CMK (cell line): ENCODE measurements around the gene DEFB132.
"Not testable (repeated sequence)": the region's sequence is repeated elsewhere in the genome, so short reads cannot be mapped to it uniquely, and the experiment has no call there.

ENCODE experiments used
- DNase-seq: peaks from one replicate; pipeline ENCODE4 v3.0.0-alpha.2; 2010; ENCODE audit warnings: low read depth

Gene DEFB132, protein sequence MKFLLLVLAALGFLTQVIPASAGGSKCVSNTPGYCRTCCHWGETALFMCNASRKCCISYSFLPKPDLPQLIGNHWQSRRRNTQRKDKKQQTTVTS

DNA sequence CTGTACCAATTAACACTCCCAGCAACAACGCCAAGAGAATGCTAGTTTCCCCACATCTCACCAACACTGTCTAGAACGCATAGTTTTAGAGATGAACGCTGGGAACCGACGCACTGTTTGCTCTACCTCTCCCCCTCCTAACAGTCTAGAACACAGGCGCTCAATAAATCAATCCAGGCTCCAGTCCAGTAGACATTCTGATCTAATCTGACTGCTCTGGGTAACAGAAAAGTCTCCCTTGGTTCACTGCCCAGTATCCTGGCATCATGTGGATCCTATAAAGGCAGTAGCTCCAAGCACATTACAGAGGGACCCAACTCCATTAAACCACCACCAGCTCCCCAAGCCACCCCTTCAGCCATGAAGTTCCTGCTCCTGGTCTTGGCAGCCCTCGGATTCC, at the start of gene DEFB132:
TSS of gene DEFB132 (plus strand) at position 306 of the 400 bp plus-strand sequence. CDS start at position 361, 55 bp downstream.
- no peak for DNase-seq

DNA sequence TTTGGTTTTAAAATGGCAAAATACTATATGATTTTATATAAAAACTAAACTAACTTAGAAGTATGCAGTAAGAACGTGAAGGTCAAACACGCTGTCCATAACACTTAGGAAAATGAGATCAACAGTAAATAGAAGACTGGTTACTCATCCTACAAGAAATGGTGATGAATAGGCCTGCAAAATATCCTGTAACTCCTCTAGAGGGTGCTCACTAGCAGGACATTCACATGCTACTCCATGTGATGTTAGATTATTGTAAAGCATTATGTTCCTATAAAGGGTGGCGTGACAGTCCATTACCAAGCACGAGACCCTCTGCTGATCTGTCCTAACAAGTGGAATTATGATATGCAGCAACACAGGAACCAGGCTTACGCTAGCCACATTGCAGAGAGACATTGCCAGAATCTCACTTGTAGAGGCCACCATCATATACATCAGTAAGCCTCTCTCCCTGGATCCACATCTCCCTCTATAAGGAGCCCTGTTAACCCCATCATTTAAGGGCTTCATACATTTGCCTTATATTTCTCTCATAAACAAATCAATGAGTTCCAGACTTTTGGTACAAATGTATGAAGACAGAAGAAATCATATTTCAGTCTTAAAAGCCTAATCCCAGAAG, 48.5 kb upstream of the DEFB132 start:
- DNase-seq: peak; percentile 12

DNA sequence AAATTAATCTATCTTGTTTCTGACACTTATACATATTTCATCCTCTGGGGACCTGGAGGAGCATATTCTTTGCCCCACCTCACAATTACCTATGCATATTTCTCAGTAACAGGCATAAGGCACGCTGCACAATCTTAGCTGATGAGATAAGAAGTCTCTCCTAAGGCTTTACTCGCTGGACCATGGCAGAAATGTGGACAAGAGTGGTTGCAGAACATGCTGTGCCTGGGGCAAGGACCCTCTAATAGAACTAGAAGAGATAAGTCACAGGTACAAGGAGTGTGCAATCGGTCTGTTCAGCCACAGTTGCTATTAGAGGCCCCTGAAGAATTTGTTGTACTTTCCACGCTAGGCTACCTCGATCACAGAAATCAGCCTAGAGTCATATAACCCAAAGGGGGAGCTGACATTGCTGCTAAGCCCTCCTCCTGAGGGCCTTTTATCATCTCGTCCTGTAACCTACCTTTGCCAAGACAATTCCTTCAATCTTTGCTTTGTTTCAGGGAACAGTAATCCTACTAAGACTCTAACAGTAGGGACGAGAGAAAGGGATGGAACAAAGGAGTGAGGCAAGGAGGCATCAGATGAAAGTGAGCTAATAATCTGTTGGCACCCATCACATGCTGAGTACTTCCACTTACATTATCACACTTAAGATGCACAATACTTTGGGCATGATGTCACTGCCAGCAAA, 46.6 kb upstream of the DEFB132 start:
- no peak for DNase-seq

DNA sequence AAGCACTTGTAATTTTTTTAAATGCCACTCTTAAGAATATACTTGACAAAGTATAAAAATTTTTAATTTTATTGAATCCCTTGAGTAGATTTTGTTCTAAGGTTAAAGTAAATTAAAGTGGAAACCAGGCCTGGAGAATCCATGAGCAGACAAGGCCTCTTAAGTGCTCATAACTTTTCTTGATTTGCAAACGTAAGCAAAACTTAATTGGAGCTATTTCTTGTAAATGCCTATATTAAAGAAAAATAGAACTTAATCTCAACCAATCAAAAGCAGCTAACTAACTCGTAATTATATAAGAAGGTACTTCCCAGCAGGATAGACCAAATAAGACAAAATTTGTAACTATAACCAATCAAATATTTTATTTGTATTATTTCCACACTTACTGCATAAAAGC, 43.1 kb upstream of the DEFB132 start:
- DNase-seq: no peak

DNA sequence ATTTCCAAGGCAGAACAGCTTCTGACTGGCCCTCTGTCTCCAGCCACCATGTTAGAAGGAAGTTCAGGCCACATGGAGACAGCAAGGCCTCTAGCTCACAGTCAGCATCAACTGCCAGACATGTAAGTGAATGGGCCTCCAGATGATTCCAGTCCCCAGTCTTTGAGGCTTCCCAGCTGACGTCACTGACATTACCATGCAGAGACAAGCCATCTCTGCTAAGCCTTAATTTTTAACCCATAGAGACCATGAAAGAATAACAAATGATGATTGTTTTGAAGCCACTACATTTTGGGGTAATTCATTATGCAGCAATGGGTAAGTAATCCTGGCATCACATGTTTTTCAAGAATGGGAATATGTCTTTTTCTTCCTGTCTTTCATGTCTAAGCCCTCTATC, 41.7 kb upstream of the DEFB132 start:
- no peak for DNase-seq

DNA sequence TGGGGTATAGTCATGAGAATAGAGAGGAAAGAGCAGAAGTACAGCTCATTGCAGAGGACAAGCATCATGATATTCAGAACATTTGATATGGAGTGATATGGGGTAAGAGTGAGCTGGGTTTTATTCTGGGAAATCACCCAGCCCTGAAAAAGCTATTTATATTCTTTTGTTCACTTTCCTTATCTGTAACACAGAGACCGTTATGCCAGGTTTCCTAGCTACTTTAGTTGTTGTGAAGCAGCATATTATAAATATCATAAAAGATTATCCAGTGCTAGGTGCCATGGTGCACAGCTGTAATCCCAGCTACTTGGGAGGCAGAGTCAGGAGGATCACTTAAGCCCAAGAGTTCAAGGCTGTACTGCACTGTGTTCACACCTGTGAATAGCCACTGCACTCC, 40.3 kb upstream of the DEFB132 start:
- no peak for DNase-seq

DNA sequence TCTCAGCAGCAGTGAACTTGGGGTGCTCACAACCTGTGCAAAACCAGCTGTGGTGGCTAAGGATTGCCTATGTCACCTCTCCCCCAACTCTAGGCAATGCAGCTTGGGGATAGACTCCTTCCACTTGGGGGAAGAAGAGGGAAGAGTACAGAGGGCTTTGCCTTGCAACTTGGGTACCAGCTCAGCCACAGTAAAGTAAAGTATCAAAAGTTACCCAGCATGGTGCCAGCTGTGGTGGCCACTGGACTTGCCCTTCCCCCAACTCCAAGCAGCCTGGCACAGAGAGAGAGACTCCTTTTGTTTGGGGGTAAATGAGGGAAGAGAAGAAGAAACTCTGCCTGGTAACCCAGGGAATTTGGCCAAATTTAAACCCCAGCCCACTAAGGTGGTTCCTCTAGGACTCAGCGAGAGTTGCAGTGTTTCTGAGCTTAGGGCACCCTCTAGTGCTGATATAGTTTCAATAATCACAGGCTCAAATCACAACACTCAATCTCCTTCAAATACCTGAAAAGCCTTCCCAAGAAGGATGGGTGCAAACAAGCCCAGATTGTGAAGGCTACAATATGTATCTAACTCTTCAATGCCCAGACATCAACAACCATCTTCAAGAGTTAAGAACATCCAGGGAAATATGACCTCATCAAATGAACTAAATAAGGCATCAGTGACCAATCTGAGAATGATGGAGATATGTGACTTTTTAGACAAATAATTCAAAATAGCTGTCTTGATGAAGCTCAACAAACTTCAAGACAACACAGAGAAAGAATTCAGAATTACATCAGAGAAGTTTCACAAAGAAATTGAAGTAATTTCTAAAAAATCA, 38.0 kb upstream of the DEFB132 start:
- no peak for DNase-seq

DNA sequence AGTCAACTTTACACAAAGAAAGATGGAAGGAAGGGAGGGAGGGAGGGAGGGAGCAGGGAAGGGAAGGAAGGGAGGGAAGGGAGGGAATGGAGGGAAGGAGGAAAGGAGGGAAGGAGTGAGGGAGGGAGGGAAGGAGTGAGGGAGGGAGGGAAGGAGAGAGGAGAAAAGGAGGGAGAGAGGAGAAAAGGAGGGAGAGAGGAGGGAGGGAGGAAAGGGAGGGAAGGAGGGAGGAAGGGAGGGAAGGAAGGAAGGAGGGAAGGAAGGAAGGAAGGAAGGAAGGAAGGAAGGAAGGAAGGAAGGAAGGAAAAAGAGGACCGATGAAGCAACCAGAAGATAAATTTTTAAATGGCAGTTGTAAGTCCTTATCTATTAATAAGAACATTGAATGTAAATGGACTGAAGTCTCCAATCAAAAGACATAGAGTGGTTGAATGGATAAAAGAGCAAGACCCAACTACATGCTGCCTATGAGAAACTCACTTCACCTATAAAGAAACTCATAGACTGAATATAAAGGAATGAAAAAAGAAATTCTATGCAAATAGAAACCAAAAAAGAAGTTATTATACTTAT, 36.2 kb upstream of the DEFB132 start:
- DNase-seq: no peak

DNA sequence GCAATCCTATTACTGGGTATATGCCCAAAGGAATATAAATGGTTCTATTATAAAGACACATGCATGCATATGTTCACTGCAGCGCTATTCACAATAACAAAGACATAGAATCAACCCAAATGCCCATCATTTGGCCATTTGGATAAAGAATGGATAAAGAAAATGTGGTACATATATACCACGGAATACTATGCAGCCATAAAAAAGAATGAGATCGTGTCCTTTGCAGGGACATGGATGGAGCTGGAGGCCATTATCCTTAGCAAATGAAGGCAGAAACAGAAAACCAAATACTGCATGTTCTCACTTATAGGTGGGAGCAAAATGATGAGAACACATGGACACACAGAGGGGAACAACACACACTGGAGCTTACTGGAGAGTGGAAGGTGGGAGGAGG, 31.6 kb upstream of the DEFB132 start:
- not testable (repeated sequence) for DNase-seq

DNA sequence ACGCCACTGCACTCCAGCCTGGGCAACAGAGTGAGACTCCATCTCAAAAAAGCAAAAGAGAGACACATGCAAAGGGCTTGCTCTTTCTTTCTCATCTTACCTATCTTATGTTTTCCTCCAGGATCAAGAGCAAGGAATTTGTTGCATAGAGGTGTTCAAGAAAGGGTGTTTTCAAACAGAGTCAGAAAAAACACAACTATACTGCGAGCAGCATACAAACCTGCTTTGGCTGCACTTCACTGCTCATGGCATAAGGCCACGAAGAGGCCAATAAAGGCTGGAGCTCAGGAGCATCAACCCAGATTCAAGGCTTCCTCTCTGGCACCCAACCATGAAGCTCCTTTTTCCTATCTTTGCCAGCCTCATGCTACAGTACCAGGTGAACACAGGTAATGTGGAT, 30.6 kb upstream of the DEFB132 start, which contains the start of gene DEFB129:
TSS of gene DEFB129 (plus strand) at position 301 of the 400 bp plus-strand sequence. CDS start at position 332, 31 bp downstream.
- DNase-seq: no peak

DNA sequence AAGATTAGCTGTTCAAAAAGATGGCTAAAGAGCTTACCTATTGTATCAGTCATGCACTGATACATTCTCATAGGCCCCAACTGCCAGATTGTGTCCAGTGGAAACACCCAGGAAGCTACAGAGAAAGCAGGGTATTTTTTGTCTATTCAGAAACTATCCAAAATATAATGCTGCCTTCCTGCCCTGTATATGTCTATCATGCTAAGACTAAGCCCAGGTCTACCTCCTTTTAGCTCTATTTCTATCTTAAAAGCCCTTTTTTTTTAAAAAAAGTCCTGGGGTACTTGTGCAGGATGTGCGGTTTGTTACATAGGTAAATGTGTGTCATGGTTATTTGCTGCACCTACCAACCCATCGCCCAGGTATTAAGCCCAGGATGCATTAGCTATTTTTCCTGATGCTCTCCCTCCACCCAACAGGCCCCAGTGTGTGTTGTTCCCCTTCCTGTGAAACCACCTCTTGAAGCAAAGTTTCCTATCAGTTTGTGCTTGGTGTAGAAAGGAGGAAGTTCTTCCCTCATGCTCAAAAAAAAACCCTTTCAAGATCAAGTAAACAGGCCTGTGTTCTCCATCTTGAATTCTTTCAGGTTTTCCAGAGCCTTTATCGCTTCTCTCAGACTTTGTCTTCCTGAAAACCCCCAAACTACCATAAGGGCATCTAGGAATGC, 30.0 kb upstream of the DEFB132 start:
- DNase-seq: peak; percentile 29

DNA sequence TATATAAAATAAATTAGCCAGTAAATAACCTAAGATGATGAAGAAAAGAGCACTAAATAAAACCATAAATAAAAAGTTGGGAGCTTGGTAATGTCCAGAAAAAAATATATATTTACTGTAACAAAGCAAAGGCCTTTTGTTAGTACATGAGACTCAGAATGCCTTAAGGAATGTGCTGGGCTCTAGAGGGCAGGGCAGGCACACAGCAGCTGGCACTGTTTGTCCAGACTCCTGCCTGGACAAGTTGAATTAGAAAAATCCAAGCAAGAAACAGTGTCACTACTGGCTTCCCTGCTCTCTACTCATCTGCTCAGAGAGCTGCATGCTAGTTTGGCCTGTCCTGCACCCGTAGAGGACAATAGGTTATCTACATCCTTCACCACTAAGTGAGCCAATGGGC, 21.6 kb upstream of the DEFB132 start:
- DNase-seq: no peak

DNA sequence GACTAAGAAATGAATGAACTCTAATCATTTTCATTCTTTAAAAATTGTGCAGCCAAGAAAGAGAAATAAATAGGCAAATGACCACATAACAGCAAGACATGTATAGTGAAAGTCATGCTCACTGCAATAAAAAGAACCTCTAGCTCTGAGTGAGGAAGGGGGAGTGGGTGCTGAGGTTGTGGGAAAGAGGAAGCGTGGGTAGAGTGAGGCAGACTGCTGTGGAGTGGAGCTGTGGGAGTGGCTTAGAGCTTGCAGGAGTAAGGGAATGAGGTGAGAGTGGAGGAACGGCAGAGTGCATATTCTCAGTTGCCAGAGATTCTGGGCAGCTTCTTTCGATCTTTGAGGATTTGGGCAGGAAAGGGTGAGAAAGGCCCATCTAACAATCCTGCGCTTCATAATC, 20.0 kb upstream of the DEFB132 start:
- DNase-seq: no peak

DNA sequence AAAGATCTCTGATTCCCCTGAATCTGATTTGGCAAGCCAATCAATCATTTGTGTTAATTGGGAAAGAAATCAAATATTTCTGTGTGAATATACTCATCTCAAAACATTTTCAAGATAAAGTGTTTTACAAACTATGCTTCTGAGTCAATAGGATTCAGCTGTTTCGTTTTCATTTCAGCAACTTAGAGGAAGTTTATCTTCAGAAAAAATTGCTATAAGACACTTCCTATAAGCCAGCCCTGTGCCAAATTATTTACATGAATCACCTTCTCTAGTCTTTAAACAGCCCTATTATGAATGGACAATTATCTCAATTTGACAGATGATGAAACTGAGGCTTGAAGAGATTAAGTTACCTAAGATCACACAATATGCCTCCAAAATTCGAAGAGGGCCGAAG, 19.6 kb upstream of the DEFB132 start:
- no peak for DNase-seq

DNA sequence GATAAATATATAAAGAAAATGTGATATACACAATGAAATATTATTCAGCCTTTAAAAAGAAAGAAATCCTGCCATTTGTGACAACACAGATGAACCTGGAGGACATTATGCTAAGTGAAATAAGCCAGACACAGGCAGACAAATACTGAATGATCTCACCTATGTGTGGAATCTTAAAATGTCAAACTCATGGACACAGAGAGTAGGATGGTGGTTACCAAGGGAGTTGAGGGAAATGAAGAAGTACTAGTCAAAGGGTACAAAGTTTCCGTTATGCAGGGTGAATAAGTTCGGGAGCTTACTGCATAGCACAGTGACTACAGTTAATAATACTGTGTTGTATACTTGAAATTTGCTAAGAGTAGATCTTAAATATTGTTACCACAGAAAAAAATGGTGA, 14.6 kb upstream of the DEFB132 start:
- no peak for DNase-seq

DNA sequence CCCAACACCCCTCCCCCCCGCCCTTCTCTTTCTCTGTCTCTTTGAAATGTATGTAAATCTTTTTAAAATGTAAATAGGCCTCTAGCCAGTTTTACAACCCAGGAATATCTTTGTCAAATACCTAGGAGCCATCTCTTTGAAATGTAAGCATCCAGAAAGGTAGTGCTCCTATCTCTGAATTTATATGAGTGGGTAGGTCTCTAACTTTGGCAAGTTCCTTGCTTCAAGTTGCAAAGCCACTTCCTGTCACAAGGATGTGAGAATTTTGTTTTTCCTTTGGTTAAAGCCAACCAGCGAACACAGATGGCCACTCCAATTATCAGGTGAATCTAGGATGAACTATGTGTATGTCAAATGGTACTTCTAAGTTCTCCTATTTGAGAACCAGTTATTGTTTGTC, 6.2 kb upstream of the DEFB132 start:
- no peak for DNase-seq

DNA sequence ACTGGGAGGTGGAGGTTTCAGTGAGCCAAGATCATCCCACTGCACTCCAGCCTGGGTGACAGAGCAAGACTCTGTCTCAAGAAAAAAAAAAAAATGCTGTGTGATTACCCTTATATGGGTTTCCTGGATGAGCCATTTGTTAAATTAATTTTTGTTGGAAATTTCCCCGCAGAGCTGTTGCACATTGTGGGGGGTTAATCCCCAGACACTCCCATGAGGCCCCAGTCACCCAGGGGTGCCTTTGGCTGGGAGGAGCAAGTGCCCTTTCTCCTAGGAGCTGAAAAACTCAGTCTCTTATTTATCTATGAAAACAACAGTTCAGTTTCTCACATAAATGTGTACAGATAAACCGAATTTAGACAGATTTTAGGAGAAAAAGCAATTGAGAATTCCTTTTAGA, 4.7 kb upstream of the DEFB132 start:
- DNase-seq: no peak

DNA sequence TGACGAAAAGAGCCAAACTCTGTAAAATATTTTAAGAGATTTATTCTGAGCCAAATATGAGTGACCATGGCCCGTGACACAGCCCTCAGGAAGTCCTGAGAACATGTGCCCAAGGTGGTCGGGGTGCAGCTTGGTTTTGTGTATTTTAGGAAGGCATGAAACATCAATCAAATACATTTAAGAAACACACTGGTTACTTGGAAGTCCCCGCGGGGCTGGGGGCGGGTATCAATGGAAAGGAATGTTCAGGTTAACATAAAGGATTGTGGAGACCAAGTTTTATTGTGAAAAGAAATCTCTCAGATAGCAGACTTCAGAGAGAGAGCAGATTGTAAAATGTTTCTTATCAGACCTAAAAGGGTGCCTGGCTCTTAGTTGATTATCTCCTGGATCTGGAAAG, 4.1 kb upstream of the DEFB132 start:
- not testable (repeated sequence) for DNase-seq

DNA sequence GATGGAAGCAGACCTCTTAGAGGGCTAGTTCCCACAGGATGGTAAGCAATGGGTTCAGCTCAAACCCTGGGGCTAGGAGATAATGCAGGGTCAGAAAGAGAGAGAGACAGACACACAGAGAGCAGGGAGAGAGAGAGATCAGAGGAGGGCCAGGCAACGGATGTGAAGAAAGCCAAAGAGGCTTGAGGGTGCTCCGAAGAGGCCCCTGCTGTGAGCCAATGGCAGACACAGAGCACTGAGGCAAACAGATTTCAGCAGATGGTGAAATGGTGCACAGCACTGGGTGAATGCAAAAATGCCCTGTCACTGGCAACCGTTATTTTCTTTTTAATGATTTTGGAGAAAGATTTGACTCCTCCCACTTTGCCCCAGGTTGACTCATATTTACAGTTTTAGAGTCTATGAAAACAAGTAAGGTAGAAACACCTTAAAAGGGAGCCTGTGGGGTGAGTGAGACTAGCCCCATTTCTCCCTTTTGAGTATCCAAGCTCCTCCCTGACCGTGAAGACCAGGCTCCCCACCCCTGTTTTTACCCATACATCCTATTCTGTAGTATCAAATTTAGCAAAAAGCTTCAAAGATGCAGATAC, 840 bp downstream of the DEFB132 start:
- no peak for DNase-seq

DNA sequence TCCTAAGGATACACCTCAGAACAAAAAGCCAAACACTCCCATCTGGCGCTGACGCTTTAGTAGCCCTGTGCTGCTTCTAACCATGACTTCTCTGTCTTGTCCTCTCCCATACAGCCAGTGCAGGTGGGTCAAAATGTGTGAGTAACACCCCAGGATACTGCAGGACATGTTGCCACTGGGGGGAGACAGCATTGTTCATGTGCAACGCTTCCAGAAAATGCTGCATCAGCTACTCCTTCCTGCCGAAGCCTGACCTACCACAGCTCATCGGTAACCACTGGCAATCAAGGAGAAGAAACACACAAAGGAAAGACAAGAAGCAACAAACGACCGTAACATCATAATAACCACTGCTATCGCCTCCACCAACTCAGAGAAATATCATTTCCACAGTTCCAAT, 1.4 kb downstream of the DEFB132 start:
- DNase-seq: no peak

DNA sequence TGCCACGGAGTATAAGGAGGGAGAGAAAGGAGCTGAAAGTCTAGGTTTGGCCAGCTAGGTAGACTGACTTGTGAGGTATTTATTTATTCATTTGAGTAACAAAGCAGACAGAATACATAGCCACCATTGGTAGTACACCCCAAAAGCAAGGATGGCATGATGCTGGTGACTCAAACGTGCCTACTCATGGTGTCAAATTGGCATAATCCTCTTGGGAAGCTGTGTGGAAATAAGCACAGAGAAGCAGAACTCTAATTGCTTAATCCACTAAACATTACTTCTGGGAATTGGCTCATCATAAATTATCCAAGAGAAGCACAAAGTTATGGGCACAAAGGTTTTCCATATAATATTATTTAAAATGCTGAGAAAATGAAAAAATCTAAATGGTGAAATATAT, 2.5 kb downstream of the DEFB132 start:
- no peak for DNase-seq

DNA sequence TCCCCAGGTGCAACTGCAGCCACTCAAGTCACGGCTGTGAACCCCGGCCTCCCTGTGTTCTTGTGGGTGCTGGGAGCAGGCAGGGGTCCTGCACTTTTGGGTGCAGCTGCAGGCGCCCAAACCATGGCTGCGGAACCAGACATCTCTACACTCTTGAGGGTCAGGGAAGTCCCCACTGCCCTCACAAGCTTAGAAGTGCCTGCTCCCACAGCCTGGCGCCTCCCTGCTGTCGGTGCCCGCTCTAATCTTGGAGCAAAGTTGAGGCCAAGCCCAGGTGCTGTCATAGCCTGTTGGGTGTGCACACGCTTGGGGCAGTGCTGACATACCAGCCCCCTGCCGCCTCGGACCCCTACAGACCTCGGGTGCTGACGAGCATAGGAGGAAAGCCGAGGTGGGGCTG, 6.2 kb downstream of the DEFB132 start:
- DNase-seq: no peak
